Caco-2 (cell line): Measurements from ENCODE around the gene PHACTR1. TPM values are rescaled to one million over a fixed set of nuclear protein-coding genes. Genes with fewer than 3 reads are reported as not detected.

Source experiments
- BruUV-seq: library from RNA; stranded (reverse); fragments of 400-500 nt; replicated peaks from 2 replicates; lab custom pipeline; 2021; lab: Mats Ljungman, UMichigan
- CTCF ChIA-PET: fragments of 300-600 bp; sonication (Branson Sonifier 250); formaldehyde crosslinking; loops from one replicate; lab custom pipeline; 2022; ENCODE audit warnings: antibody characterized with exemption; lab: Charles Lee
- POLR2A ChIA-PET: fragments of 300-600 bp; sonication (Branson Sonifier 250); formaldehyde crosslinking; loops from one replicate; lab custom pipeline; 2022; ENCODE audit warnings: antibody characterized with exemption; lab: Charles Lee
- DNase-seq, 2 experiments: peaks; one replicate each; pipeline versions ENCODE4 v3.0.0 to v3.0.0-alpha.2; 2020 to 2022
- H3K27me3 ChIP-seq: replicated peaks from 2 replicates; pipeline ENCODE4 v1.6.0; 2011; ENCODE audit warnings: low read length; ENCODE audit not compliant: control insufficient read depth, insufficient read depth
- H3K36me3 ChIP-seq: 2 replicates; pipeline ENCODE4 v1.5.1; 2011; ENCODE audit warnings: low read length; ENCODE audit not compliant: control insufficient read depth, insufficient read depth
- H3K4me1 ChIP-seq: fragments of 250-450 bp; sonication (Bioruptor Pico); 2 replicates; pipeline ENCODE4 v1.5.1; 2020; ENCODE audit warnings: mild to moderate bottlenecking
- H3K4me3 ChIP-seq: 2 replicates; pipeline ENCODE4 v1.5.1; 2011; ENCODE audit warnings: low read depth, mild to moderate bottlenecking, control low read depth, low read length
- H3K9me3 ChIP-seq: fragments of 250-450 bp; sonication (Bioruptor Pico); 2 replicates; pipeline ENCODE4 v1.5.1; 2020; ENCODE audit warnings: mild to moderate bottlenecking, moderate library complexity
- H3K27ac Mint-ChIP-seq: one replicate; pipeline ENCODE4 v1.8.0; 2022; ENCODE audit warnings: mixed read lengths; ENCODE audit not compliant: unreplicated experiment
- H3K27me3 Mint-ChIP-seq: one replicate; pipeline ENCODE4 v1.8.0; 2022; ENCODE audit warnings: mixed read lengths; ENCODE audit not compliant: insufficient read depth, unreplicated experiment
- H3K36me3 Mint-ChIP-seq: one replicate; pipeline ENCODE4 v1.8.0; 2022; ENCODE audit warnings: mild to moderate bottlenecking, mixed read lengths; ENCODE audit not compliant: insufficient read depth, unreplicated experiment
- H3K4me1 Mint-ChIP-seq: one replicate; pipeline ENCODE4 v1.8.0; 2022; ENCODE audit warnings: low read depth, mixed read lengths; ENCODE audit not compliant: unreplicated experiment
- H3K4me3 Mint-ChIP-seq: one replicate; pipeline ENCODE4 v1.8.0; 2022; ENCODE audit warnings: mild to moderate bottlenecking, moderate library complexity, mixed read lengths; ENCODE audit not compliant: unreplicated experiment
- H3K9me3 Mint-ChIP-seq: one replicate; pipeline ENCODE4 v1.8.0; 2022; ENCODE audit warnings: mixed read lengths; ENCODE audit not compliant: unreplicated experiment
- intact Hi-C: fragments of 100-400 bp; cut with micrococcal nuclease; formaldehyde crosslinking; loops from one replicate; pipeline ENCODE4 v1.10.0; 2022; ENCODE audit not compliant: unreplicated experiment
- total RNA-seq: library from RNA; stranded (reverse); gene quantifications from 2 replicates; pipeline ENCODE4 v1.2.3, GENCODE V29; 2022
- TF ChIP-seq, protein P1 (sequence below), 2 experiments: fragments of 200-600 bp in 1 of 2; IDR thresholded peaks; 1 replicate in 1 of 2; 2 replicates in 1 of 2; pipeline versions ENCODE4 v1.5.1 to v1.8.0; 2011 to 2022; ENCODE audit warnings: antibody characterized with exemption in 1 of 2, control low read depth in 1 of 2, inconsistent platforms in 1 of 2, low read depth in 1 of 2, low read length in 1 of 2, mild to moderate bottlenecking in 1 of 2, moderate library complexity in 1 of 2; ENCODE audit not compliant: insufficient read depth in 1 of 2, severe bottlenecking in 1 of 2, unreplicated experiment in 1 of 2

PHACTR1 gene
- total RNA-seq, 1 experiment from 2014 or later: 0.41 TPM

DNA sequence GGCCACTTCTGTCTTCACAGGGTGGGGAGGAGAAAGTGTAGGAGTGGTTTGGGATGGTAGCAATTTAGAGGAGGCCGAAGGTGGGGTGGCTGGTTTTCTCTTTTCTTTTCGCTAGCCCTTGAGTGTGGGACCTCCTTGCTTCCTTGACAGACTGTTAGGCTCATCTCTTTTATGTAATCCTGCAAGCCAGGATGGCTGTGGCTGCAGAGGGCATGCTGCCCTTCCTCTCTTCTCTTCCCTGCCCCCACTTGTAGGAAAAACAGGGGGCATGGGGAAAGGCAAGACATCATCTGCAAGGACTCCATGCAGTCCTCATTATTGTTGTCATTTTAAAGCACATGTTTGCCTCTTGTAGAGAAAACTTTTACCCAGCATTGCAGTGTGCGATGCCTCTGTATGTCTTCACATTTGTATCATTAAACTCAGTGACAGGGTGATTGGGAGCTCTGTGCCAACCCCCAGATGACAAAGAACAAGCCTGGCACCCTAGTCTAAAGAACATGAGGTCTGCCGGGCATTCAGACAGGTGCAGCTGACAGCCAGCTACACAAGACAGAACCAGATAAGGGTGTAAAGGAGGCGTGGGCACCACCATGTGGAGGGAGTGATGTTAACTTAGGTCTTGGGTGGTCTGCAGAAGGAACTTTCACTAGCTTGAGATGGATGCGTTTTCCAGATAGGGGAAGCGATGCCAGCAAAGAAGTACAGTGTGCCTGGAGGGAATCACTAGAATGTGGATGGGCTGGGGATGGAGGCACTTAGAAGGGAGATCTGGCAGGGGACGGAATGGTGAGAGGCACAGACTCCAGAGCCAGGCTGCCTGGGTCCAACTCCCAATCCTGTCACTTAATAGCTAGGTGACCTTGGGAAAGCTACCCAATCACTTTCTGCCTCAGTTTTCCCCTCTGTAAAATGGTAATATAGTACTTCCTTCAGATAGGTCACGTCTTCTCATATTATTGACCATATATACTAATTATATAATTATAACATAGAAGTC lies 404.2 kb downstream of the PHACTR1 start:
- H3K36me3 Mint-ChIP-seq: no peaks in the 10 kb centered on the region
- CTCF ChIA-PET: no interaction called here
- H3K27me3 Mint-ChIP-seq: peaks cover 26% of the 10 kb centered on the region
- no peaks in the 10 kb centered on the region for H3K4me1 Mint-ChIP-seq
- intact Hi-C loops: no loop called here
- no peaks in the 10 kb centered on the region for H3K9me3 Mint-ChIP-seq
- H3K4me3 ChIP-seq: no peak overlapping the region
- POLR2A ChIA-PET: no interaction called here
- BruUV-seq: no TSS peak
- H3K27me3 ChIP-seq: no peaks in the 10 kb centered on the region; the same call in 1 of the 2 replicates
- H3K4me3 Mint-ChIP-seq: no peak overlapping the region
- no peaks in the 10 kb centered on the region for H3K9me3 ChIP-seq
- DNase-seq: no peak
- no peaks in the 10 kb centered on the region for H3K36me3 ChIP-seq
- TF ChIP-seq, protein P1, sequence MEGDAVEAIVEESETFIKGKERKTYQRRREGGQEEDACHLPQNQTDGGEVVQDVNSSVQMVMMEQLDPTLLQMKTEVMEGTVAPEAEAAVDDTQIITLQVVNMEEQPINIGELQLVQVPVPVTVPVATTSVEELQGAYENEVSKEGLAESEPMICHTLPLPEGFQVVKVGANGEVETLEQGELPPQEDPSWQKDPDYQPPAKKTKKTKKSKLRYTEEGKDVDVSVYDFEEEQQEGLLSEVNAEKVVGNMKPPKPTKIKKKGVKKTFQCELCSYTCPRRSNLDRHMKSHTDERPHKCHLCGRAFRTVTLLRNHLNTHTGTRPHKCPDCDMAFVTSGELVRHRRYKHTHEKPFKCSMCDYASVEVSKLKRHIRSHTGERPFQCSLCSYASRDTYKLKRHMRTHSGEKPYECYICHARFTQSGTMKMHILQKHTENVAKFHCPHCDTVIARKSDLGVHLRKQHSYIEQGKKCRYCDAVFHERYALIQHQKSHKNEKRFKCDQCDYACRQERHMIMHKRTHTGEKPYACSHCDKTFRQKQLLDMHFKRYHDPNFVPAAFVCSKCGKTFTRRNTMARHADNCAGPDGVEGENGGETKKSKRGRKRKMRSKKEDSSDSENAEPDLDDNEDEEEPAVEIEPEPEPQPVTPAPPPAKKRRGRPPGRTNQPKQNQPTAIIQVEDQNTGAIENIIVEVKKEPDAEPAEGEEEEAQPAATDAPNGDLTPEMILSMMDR (IDR thresholded peaks at IDR 0.05; ENCODE audit: insufficient read depth in 1 of 2, low read depth in 1 of 2, low read length in 1 of 2, severe bottlenecking in 1 of 2, unreplicated experiment in 1 of 2): no peak
- H3K27ac Mint-ChIP-seq: no peak overlapping the region
- H3K4me1 ChIP-seq: no peaks in the 10 kb centered on the region

DNA sequence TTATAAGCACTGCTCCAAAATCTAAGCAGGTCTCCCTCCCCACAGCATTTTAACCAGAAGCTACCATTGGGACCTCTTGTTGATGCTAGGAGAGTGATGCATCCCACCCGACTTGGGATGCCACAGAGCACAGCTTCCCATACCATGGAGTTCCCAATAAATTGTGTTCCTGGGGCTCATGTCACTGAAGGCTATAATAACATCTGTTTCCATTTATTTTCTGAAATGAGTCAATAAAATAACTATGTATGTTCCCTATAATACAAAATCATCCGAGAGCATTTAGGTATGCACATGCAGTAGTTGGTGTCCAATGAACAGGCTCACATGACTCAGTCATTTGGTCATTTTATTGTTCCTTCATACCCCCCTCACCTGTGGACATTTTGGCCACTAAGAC lies 407.6 kb downstream of the PHACTR1 start:
- POLR2A ChIA-PET: no interaction called here
- TF ChIP-seq, protein P1 (IDR thresholded peaks at IDR 0.05; ENCODE audit: insufficient read depth in 1 of 2, low read depth in 1 of 2, low read length in 1 of 2, severe bottlenecking in 1 of 2, unreplicated experiment in 1 of 2): no peak
- Mint-ChIP-seq H3K27me3 (peaks cover 25% of the 10 kb centered on the region), H3K9me3 (no peaks in the 10 kb centered on the region), H3K27ac (no peak overlapping the region), H3K4me1 (no peaks in the 10 kb centered on the region), H3K36me3 (no peaks in the 10 kb centered on the region), H3K4me3 (no peak overlapping the region)
- no peak for DNase-seq
- intact Hi-C loops: no loop called here
- BruUV-seq: no TSS peak
- Histone ChIP-seq H3K9me3 (no peaks in the 10 kb centered on the region), H3K4me1 (no peaks in the 10 kb centered on the region), H3K36me3 (no peaks in the 10 kb centered on the region), H3K4me3 (no peak overlapping the region), H3K27me3 (no peaks in the 10 kb centered on the region)
- CTCF ChIA-PET: no interaction called here

DNA sequence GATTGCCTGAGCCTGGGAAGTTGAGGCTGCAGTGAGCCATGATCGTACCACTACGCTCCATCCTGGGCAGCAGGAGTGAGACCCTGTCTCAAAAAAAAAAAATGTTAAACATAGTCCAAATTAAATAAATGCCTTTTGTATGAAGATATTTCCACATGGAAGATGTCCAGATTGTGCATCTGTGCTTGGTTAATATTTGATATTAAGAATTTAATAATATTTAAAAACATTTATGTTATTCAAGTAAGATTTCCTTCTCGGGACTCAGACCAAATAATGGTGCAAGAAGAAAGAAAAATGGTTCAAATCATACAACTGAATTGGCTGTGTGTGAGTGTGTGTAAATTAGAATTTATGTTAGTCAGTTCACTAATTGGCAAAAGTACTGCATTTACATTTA lies 409.3 kb downstream of the PHACTR1 start:
- H3K4me3 ChIP-seq: no peak overlapping the region
- ChIA-PET CTCF (no interaction called here), POLR2A (no interaction called here)
- H3K9me3 Mint-ChIP-seq: no peaks in the 10 kb centered on the region
- H3K36me3 Mint-ChIP-seq: no peaks in the 10 kb centered on the region
- H3K9me3 ChIP-seq: no peaks in the 10 kb centered on the region
- no TSS peak for BruUV-seq
- peaks cover 17% of the 10 kb centered on the region for H3K27me3 Mint-ChIP-seq
- H3K4me3 Mint-ChIP-seq: no peak overlapping the region
- TF ChIP-seq, protein P1 (IDR thresholded peaks at IDR 0.05; ENCODE audit: insufficient read depth in 1 of 2, low read depth in 1 of 2, low read length in 1 of 2, severe bottlenecking in 1 of 2, unreplicated experiment in 1 of 2): no peak
- no peaks in the 10 kb centered on the region for H3K4me1 Mint-ChIP-seq
- no peaks in the 10 kb centered on the region for H3K4me1 ChIP-seq
- DNase-seq: no peak
- H3K36me3 ChIP-seq: no peaks in the 10 kb centered on the region
- H3K27ac Mint-ChIP-seq: no peak overlapping the region
- H3K27me3 ChIP-seq: no peaks in the 10 kb centered on the region
- intact Hi-C loops: no loop called here
